K562 (cell line): ENCODE data around the gene TOPORS. TPM values are rescaled to one million over a fixed set of nuclear protein-coding genes. Genes with fewer than 3 reads are reported as not detected.
A peak's percentile ranks its signal among the peaks of the same experiment; 100 is the strongest.

Experiments used
- BDP1 ChIP-seq: IDR thresholded peaks from 3 replicates; pipeline ENCODE4 v1.6.1; 2011; ENCODE audit not compliant: insufficient read length, insufficient read depth
- CBX8 ChIP-seq: fragments of 200-600 bp; sonication (generic); IDR thresholded peaks from 2 replicates; pipeline ENCODE4 v1.6.1; 2012; ENCODE audit warnings: borderline replicate concordance, mixed run types, low read depth, mild to moderate bottlenecking, moderate library complexity, mixed read lengths, low read length, control low read depth, inconsistent platforms; ENCODE audit not compliant: poor library complexity, severe bottlenecking; ENCODE audit errors: extremely low read depth
- CHD4 ChIP-seq: fragments of 200-600 bp; sonication (generic); IDR thresholded peaks from 3 replicates; pipeline ENCODE4 v1.6.1; 2012; ENCODE audit warnings: low read depth, mild to moderate bottlenecking, mixed read lengths, low read length, inconsistent platforms; ENCODE audit not compliant: insufficient read depth, insufficient replicate concordance, poor library complexity, severe bottlenecking
- NFE2 ChIP-seq: IDR thresholded peaks from 2 replicates; pipeline ENCODE4 v1.6.1; 2014; ENCODE audit warnings: antibody characterized with exemption, low read depth
- RAD21 ChIP-seq, 2 experiments: fragments of 250-450 bp in 1 of 2; fragments of 450-650 bp in 1 of 2; sonication (Bioruptor Pico) in 1 of 2; formaldehyde crosslinking in 1 of 2; IDR thresholded peaks in 1 of 2; conservative IDR thresholded peaks in 1 of 2; 2 replicates each; pipeline versions ENCODE4 v1.4.0 to v1.8.0; 2020 to 2022; ENCODE audit warnings: mild to moderate bottlenecking in 2 of 2, moderate library complexity in 1 of 2
- SOX6 ChIP-seq: fragments of 450-650 bp; IDR thresholded peaks from 2 replicates; pipeline ENCODE4 v1.6.1; 2014; ENCODE audit warnings: mild to moderate bottlenecking
- ZBTB8A ChIP-seq: fragments of 450-650 bp; IDR thresholded peaks from 2 replicates; pipeline ENCODE4 v1.6.1; 2018; ENCODE audit warnings: mild to moderate bottlenecking, moderate library complexity; ENCODE audit not compliant: partially characterized antibody
- ZKSCAN8 ChIP-seq: fragments of 200-800 bp; sonication (Bioruptor generic); IDR thresholded peaks from 2 replicates; pipeline ENCODE4 v1.6.1; 2016; ENCODE audit warnings: missing genetic modification characterization, missing compliant biosample characterization
- polyA plus RNA-seq, 8 experiments: library from polyadenylated mRNA; depleted of rRNA in 4 of 8; stranded (reverse) in 5 of 8; unstranded in 3 of 8; fragments of >200 nt; fragmentation: Nextera tagmentation in 2 of 8; fragmentation: Illumina TruSeq in 1 of 8; extraction: Ambion mirVana in 2 of 8; extraction: Trizol in 1 of 8; gene quantifications; 2 replicates each; pipeline versions ENCODE4 v1.2.1 to v1.2.3, GENCODE V29; 2011 to 2014; ENCODE audit warnings: inconsistent platforms in 1 of 8, missing spikeins in 1 of 8
- total RNA-seq, 7 experiments: library from RNA; depleted of rRNA in 6 of 7; stranded (reverse); fragments of >200 nt in 6 of 7; fragmentation: Illumina TruSeq in 2 of 7; extraction: Trizol in 2 of 7; gene quantifications; 2 replicates each; pipeline versions ENCODE4 v1.2.1 to v1.2.3, GENCODE V29; 2011 to 2021; ENCODE audit warnings: low replicate concordance in 1 of 7
- TF ChIP-seq, protein P1 (sequence below): fragments of 450-650 bp; IDR thresholded peaks from 2 replicates; pipeline ENCODE4 v1.6.1; 2016; ENCODE audit warnings: mild to moderate bottlenecking, moderate library complexity
- TF ChIP-seq, protein P2 (sequence below): sonication (generic); formaldehyde crosslinking; IDR thresholded peaks from 2 replicates; pipeline ENCODE4 v1.8.1; 2022; ENCODE audit warnings: missing genetic modification reagents
- TF ChIP-seq, protein P3 (sequence below): conservative IDR thresholded peaks from 2 replicates; pipeline ENCODE4 v1.6.1; 2011; ENCODE audit warnings: low read depth, mild to moderate bottlenecking, low read length; ENCODE audit not compliant: control insufficient read depth
- TF ChIP-seq, protein P4 (sequence below): fragments of 450-650 bp; IDR thresholded peaks from 2 replicates; pipeline ENCODE4 v1.6.1; 2016; ENCODE audit warnings: low read depth, mild to moderate bottlenecking, moderate library complexity

Gene TOPORS
- total and polyA plus RNA-seq, 9 of the 15 experiments (the other 6 are each of a cell fraction or from before 2014, with no cell fraction given) = 4.3 to 19.6 (median 9.9) TPM

DNA sequence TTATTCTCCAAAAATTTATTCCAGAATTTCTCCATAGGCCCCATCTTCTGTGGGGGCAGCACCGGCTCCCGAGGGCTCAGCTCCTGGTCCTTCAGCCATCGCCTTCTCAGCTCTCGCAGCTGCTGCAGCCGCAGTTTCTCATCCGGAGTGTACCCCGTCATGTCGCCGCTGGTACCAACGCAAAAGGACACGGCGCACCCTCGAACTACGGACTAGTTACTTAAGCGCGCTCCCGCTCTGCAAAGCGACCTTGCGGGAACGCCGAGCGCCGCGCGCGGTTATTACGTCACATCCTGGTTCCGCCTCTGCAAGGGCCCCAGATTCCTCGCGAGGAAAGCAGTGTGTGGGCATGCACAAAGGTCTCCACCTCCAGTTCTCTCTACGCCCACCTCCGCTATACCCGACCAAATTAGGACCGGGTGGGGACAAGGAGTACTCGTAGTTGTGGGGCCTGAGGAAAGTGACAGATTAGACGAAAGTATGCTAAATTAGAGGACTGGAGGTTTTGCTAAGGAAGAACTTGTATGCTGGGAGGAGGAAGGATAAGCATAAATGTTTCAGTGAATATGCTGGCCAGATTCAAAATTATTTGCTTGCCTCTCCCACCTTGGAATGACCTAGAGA, 20.6 kb upstream of the TOPORS start, which contains the start of gene NDUFB6 (continued):
- TF ChIP-seq, protein P1, sequence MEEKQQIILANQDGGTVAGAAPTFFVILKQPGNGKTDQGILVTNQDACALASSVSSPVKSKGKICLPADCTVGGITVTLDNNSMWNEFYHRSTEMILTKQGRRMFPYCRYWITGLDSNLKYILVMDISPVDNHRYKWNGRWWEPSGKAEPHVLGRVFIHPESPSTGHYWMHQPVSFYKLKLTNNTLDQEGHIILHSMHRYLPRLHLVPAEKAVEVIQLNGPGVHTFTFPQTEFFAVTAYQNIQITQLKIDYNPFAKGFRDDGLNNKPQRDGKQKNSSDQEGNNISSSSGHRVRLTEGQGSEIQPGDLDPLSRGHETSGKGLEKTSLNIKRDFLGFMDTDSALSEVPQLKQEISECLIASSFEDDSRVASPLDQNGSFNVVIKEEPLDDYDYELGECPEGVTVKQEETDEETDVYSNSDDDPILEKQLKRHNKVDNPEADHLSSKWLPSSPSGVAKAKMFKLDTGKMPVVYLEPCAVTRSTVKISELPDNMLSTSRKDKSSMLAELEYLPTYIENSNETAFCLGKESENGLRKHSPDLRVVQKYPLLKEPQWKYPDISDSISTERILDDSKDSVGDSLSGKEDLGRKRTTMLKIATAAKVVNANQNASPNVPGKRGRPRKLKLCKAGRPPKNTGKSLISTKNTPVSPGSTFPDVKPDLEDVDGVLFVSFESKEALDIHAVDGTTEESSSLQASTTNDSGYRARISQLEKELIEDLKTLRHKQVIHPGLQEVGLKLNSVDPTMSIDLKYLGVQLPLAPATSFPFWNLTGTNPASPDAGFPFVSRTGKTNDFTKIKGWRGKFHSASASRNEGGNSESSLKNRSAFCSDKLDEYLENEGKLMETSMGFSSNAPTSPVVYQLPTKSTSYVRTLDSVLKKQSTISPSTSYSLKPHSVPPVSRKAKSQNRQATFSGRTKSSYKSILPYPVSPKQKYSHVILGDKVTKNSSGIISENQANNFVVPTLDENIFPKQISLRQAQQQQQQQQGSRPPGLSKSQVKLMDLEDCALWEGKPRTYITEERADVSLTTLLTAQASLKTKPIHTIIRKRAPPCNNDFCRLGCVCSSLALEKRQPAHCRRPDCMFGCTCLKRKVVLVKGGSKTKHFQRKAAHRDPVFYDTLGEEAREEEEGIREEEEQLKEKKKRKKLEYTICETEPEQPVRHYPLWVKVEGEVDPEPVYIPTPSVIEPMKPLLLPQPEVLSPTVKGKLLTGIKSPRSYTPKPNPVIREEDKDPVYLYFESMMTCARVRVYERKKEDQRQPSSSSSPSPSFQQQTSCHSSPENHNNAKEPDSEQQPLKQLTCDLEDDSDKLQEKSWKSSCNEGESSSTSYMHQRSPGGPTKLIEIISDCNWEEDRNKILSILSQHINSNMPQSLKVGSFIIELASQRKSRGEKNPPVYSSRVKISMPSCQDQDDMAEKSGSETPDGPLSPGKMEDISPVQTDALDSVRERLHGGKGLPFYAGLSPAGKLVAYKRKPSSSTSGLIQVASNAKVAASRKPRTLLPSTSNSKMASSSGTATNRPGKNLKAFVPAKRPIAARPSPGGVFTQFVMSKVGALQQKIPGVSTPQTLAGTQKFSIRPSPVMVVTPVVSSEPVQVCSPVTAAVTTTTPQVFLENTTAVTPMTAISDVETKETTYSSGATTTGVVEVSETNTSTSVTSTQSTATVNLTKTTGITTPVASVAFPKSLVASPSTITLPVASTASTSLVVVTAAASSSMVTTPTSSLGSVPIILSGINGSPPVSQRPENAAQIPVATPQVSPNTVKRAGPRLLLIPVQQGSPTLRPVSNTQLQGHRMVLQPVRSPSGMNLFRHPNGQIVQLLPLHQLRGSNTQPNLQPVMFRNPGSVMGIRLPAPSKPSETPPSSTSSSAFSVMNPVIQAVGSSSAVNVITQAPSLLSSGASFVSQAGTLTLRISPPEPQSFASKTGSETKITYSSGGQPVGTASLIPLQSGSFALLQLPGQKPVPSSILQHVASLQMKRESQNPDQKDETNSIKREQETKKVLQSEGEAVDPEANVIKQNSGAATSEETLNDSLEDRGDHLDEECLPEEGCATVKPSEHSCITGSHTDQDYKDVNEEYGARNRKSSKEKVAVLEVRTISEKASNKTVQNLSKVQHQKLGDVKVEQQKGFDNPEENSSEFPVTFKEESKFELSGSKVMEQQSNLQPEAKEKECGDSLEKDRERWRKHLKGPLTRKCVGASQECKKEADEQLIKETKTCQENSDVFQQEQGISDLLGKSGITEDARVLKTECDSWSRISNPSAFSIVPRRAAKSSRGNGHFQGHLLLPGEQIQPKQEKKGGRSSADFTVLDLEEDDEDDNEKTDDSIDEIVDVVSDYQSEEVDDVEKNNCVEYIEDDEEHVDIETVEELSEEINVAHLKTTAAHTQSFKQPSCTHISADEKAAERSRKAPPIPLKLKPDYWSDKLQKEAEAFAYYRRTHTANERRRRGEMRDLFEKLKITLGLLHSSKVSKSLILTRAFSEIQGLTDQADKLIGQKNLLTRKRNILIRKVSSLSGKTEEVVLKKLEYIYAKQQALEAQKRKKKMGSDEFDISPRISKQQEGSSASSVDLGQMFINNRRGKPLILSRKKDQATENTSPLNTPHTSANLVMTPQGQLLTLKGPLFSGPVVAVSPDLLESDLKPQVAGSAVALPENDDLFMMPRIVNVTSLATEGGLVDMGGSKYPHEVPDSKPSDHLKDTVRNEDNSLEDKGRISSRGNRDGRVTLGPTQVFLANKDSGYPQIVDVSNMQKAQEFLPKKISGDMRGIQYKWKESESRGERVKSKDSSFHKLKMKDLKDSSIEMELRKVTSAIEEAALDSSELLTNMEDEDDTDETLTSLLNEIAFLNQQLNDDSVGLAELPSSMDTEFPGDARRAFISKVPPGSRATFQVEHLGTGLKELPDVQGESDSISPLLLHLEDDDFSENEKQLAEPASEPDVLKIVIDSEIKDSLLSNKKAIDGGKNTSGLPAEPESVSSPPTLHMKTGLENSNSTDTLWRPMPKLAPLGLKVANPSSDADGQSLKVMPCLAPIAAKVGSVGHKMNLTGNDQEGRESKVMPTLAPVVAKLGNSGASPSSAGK = peak; percentile 54
- TF ChIP-seq CBX8 (no peak), SOX6 (no peak), RAD21 (CRISPR knock-in tag; conservative IDR thresholded peaks at IDR 0.05 in 1 of 2, IDR thresholded peaks at IDR 0.05 in 1 of 2) (no peak), CHD4 (no peak), ZBTB8A (no peak), ZKSCAN8 (CRISPR knock-in tag) (no peak), BDP1 (no peak), NFE2 (no peak)
- TF ChIP-seq, protein P2, sequence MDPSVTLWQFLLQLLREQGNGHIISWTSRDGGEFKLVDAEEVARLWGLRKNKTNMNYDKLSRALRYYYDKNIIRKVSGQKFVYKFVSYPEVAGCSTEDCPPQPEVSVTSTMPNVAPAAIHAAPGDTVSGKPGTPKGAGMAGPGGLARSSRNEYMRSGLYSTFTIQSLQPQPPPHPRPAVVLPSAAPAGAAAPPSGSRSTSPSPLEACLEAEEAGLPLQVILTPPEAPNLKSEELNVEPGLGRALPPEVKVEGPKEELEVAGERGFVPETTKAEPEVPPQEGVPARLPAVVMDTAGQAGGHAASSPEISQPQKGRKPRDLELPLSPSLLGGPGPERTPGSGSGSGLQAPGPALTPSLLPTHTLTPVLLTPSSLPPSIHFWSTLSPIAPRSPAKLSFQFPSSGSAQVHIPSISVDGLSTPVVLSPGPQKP = no peak
- TF ChIP-seq, protein P3, sequence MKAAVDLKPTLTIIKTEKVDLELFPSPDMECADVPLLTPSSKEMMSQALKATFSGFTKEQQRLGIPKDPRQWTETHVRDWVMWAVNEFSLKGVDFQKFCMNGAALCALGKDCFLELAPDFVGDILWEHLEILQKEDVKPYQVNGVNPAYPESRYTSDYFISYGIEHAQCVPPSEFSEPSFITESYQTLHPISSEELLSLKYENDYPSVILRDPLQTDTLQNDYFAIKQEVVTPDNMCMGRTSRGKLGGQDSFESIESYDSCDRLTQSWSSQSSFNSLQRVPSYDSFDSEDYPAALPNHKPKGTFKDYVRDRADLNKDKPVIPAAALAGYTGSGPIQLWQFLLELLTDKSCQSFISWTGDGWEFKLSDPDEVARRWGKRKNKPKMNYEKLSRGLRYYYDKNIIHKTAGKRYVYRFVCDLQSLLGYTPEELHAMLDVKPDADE = no peak; the same call in 1 of the 2 replicates
- TF ChIP-seq, protein P4, sequence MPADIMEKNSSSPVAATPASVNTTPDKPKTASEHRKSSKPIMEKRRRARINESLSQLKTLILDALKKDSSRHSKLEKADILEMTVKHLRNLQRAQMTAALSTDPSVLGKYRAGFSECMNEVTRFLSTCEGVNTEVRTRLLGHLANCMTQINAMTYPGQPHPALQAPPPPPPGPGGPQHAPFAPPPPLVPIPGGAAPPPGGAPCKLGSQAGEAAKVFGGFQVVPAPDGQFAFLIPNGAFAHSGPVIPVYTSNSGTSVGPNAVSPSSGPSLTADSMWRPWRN = no peak
